IPS-NIHi7 (cell line): Measurements from ENCODE around the gene CEP290.
"Not testable (repeated sequence)": the region's sequence is repeated elsewhere in the genome, so short reads cannot be mapped to it uniquely, and the experiment has no call there.

ENCODE experiments used
- DNase-seq: peaks from one replicate; pipeline ENCODE4 v3.0.0; 2012; ENCODE audit warnings: mixed read lengths; ENCODE audit errors: extremely low spot score

CEP290 gene

DNA sequence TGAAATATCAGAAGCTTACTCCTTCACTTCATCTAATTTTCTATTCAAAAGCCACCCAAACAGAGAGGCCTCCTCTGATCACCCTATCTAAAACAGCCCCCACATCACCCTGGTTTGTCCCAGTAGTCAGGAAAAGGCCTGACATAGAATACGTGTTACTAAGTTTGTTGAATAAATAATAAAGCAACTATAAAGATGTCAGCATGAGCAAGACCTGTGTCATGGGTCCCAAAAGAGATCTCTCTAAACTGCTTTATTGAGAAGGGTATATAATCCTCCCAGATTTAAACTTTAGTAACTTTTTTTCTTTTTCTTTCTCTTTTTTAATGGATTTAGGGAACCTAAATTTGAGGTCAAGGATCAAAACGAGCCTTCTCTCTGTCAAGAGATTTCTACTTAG is 85.3 kb downstream of the CEP290 start:
- no peak for DNase-seq

DNA sequence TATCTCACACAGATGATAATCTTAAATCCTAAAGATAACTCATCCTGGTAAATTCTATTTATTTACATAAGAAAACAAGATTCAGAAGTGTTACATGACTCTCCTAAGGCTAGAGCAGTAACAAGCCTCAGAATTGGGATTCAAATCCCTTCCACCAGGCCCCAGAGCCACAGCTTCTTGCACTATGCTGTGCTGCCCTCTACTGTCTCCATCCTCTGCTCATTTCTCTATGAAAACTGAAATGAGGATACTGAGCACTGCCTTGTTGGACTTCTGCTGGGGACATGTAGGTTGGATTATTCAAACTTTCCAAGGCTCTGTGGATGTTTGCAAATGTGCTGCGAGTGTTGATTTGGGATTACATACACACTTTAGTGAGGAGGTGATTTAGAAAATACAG is 89.2 kb downstream of the CEP290 start:
- DNase-seq: peak; percentile 34

DNA sequence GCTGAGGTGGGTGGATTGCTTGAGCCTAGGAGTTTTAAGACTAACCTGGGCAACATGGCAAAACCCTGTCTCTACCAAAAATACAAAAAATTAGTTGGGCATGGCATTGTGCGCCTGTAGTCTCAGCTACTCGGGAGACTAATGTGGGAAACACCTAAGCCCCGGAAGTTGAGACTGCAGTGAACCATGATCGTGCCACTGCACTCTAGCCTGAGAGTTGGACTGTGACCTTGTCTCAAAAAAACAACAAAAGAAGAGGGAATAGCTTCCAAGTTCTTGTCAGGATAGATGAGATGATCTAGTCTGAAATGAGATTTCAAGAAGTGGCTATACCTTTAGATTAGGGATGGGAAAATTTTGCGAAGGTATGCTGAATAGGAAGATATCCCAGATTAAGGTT is 97.9 kb downstream of the CEP290 start:
- DNase-seq: no peak

DNA sequence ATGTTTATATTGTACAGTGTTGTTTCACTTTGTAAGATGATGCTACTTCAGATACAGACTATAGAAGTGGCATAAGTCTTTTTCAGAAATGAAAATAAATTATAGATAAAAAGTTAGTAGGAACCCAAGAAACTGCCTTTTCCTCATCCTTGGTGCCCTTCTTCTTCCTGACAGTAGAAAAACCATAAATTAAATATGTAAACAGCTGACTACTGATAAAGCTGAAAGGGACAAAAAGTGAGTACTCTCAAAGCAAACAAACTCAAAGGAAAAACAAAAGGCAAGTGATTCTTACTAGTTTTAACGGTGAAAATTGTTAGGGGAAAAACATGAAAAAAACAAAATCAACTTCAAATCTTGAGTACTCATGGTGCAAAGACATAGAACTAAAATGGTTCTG is 104.1 kb downstream of the CEP290 start:
- DNase-seq: no peak

DNA sequence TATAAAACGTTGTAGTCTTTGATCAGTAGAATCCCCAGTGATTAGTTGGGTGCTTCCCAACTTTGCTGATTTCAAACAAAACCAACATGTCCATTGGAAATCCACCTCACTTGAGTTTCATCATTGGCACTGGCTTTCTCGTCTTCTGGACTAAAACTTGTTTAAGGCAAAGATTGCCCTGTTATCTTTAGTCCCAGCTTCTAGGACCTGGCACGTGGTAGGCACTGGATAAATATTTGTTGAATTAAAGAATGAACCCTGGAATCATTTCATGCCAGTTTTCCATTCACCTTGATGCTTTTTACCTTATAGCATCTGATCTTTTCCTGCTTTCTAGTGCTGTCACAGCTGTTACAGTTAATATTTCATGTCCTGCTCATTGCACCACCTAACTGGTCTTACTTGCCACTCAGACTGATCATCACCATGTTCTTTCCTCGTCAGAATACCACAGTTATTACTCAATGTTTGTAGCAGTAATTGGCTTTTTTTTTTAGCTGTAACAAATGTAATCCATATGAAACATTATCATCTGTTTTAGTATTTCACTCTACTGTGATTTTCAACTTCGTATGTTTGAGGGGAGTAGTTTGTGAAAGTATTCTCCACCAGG is 105.4 kb downstream of the CEP290 start:
- no peak for DNase-seq

DNA sequence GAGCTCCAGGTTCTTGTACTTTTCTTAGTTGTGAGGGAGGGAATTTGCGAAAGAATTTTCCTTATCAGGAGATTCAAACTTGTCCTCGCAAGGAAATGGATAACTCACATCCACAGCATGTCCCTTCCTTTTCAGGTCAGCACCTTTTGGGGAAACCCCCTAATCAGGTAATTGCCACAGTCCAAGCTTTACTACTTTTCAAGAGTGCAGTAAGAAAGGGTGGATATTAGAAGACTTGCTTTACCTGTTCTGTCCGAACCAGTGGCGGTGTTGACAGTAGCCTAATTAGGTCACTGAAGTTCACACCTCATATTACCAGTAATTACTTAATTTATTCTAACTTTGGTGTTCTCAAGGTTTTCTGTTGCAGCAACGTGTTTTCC is 106.0 kb downstream of the CEP290 start:
- DNase-seq: no peak

DNA sequence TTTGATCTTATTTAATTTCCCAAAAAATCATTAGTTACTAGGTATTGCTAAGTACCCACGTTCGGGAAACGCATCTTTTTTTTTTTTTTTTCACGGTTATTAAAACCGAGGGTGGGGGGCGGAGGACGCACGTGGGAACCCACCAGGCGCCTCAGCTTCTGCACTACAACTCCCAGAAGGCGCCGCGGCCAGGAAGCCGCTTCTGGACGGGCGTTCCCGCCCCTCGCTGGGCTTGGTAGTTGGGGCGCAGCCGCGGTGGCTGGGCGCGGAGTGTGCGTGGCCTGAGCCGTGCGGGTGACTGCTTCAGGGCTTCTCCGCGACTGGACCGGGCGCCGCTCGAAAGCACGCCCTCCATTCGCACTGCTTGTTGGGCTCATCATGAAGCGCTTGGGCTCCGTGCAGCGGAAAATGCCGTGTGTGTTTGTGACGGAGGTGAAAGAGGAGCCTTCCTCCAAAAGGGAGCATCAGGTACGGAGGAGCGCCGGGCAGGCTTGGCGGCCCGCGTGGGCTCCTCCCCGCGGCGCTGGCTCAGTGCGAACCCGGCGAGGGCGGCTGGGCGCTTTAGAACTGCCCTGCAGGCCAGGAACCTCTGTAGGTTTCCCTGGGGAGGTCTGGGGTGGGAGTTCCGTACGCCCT is 106.5 kb downstream of the CEP290 start:
- DNase-seq: peak; percentile 89

DNA sequence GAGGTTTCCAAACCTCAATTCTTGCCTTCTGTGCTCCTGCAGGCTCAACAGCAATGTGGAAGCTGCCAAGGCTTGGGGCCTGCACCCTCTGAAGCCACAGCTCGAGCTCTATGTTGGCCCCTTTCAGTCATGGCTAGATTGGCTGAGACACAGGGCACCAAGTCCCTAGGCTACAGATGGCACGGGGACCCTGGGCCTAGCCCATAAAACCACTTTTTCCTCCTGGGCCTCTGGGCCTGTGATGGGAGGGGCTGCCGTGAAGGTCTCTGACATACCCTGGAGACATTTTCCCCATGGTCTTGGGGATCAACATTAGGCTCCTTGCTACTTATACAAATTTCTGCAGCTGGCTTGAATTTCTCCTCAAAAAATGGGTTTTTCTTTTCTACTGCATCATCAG is 110.7 kb downstream of the CEP290 start:
- not testable (repeated sequence) for DNase-seq

DNA sequence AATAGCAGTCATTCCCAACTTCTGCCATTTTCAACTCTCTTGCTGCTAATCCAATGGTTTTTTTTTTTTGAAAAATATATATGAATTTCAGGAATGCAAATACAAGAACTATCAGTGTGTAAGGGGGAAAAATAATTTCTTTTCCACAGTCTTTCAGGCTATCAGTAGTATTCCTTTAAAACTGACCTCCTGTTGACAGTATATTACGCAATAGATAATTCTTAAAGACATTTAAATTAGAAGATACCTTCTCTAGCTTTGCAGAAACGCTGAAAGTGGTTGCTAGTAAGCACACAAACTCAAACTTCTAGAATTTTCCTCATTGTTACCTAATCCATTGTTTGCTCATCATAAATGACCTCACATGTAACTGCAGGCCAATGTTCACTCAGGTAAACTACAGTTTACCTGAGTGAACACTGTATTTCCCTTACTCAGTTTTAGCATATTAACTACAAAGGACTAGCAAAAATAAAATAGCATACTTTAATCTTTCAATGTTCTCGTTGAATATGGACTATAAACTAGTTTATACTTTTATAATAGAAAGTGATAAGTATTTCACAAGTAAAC is 112.7 kb downstream of the CEP290 start, which contains the start of gene C12orf50:
TSS of gene C12orf50 (minus strand) at position 309 of the 573 bp plus-strand sequence. CDS start 2,439 bp downstream, outside the sequence.
- DNase-seq: no peak

DNA sequence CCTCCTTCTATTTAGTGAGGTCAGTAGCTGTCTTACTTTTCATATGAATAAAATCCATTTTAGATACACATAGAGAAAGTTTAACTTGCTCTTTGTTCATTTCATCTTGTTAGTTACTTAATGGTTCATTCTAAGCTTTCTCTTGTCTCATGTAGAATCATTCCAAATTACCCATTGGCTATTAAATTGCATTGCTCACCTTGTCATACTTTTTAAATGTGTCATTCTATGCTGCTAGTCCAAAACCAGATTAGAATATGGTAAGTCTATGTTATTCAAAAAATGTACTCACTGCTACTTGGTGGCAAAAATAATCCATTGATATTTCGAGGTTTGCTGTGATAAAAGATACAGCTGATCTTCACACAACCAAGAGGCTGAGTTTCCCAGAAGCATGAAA is 115.7 kb downstream of the CEP290 start:
- no peak for DNase-seq

DNA sequence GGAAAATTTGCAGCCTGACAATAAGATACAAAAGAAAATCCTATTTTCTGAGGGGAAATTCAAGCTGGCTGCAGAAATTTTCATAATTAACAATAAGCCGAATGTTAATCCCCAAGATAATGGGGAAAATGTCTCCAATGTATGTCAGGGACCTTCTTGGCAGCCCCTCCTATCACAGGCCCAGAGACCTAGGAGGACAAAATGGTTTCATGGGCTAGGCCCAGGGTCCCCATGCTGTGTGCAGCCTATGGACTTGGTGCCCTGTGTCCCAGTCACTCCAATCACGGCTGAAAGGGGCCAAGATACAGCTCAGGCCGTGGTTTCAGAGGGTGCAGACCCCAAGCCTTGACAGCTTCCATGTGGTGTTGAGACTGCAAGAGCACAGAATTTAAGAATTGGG is 123.9 kb downstream of the CEP290 start:
- no peak for DNase-seq

DNA sequence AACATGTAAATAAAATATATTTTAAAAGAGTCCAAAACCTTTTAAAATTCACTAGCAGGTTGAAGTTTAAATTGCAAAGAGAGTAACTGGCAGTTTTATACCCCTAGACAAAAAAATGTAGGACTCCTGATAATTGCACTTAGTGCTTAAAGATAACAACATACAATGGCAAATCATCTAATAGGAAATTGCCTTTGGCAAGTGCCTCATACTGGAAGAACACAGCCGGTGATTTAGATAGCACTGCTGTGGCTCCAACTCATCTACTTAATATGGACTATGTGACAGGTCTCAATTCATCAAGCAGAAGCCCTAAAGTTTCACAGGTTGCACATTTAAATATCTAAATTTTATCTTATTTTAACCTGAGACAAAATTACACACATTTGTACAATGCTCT is 126.1 kb downstream of the CEP290 start:
- DNase-seq: no peak

DNA sequence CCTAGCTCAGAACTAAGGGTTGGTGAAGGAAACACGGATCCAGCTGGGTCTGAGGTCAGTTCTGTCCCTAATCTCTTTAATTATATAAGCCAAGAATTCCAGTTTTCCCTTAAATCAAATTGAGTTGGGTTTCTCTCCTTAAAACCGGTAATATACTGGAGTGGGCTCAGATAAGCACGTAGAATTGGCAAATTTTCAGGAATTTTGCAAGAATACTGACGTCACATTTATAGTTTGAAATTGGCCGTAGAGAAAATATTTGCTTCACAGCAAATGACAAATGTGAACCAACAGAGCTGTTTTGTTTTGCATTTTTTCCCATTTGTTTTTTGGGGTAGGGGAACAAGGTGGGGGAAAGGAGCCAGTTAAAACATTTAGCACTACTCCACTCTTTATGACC is 130.1 kb downstream of the CEP290 start:
- DNase-seq: no peak

DNA sequence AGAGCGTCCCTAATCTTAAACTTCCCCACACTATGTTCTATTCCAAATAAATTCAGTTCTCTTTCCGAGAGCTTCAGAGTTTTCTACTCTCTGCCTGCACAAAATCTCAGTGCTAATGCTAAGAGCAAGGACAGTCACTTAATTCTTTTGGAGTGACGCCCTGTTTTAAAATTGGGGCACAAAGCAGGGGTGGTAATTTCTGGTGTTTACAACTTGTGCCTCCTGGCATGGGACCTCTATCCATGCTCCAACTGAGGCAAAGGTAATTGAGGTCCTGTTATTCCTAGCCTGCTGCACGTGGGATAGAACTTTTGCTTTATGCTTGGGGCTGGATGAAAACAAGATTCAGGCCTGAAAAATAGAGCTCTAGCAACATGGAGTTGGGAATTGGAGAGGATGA is 135.5 kb downstream of the CEP290 start:
- no peak for DNase-seq

DNA sequence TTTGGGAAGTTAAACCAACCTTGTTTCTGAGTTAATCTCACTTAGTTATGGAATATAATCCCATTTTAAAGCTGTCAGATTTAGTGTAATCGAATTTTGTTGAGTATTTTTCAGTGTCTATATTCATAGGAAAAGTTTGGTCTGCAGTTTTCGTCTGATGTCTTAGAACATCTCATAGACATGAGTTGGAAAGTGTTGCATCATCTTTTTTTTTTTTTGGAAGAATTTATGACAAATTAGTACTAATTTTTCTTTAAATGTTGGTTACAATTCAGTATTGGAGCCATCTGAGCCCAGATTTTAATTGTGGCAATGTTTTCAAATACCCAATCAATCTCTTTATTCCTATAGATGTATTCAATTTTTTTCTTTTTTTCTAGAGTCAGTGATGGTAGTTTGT is 140.6 kb downstream of the CEP290 start:
- DNase-seq: no peak
